Activated CD4-positive, alpha-beta T cell treated with anti-CD3 and anti-CD28 coated beads, Interleukin-2, amount 50 U/mL, for 48 hours (primary cell): ENCODE results near the gene MOSPD3.

Experiments
- DNase-seq, 2 experiments: peaks; one replicate each; pipeline ENCODE4 v3.0.0-alpha.2; 2020

The MOSPD3 gene

DNA sequence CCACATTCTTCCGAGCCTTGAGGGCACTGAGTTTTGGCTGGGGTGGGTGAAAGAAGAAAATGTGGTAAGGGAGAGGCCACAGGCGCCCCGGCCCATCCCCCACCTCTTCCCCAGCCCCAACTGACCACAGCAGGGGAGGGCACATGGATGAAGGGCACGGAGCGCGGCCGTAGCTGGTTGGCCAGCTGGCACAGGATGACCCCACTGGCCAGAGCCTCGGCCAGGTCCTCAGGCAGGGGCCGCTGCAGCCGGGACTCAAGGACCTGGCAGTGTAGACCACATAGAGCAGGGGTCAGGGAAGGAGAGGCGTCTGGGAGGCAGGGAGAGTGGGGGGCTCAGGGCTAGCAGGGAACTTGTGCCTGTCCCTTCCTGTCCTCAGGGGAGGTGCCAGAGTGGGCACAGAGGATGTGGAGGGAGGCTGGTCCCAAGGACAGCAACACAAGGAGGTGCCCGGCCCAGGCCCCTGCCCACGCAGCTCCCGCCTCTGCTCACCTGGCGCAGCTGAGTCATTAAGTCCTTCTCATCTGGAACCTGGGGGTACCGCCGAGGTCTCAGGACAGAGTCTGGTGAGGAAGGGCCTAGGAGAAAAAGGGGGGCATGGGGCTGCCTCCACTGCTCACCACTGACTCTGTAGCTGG is 36.5 kb upstream of the MOSPD3 start:
- DNase-seq = no peak

DNA sequence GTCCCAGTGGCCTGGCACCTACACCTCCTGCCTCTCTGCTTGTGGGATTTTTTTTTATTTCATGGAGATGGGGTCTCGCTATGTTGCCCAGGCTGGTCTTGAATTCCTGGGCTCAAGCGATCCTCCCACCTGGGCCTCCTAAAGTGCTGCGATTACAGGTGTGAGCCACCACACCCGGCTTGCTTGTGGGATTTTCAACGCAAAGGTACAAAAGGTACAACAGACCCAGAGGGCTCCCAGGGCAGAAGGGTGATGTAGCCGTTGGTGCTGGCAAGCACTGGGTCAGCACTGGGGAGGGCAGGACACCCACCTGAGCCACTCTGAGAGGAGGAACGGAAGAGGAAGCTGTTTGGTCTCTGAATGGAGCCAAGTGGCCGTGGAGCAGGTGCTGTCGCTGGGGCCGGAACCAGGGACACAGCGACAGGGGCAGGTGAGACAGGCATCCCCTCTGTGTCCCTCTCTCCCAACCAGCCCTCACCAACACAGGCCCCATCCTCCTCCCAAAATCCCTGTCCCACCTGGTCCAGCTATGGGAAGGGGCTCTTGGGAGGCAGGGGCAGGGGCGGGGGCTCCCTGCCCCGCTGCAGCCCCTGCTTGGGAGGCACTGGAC is 35.9 kb upstream of the MOSPD3 start:
- DNase-seq = no peak

DNA sequence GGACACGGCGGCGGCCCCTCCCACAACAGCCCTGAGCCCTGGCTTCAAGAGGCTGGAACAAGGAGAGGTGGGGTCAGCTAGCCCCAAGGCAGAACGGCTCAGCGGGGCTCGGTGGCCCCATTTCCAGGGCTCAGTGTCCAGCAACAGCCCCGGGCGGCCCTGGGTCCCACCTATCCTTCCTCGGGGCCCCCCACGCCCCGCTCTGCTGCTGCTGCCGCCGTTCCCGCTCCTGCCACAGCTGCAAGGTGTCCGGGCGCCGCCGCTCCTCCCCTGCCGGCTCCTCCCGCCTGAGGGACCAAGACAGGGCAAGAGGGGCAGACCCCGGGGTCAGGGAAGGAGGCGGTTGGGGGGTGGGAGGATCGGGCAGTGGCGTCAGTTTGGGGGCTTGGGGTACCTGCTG is 35.2 kb upstream of the MOSPD3 start:
- DNase-seq = no peak

DNA sequence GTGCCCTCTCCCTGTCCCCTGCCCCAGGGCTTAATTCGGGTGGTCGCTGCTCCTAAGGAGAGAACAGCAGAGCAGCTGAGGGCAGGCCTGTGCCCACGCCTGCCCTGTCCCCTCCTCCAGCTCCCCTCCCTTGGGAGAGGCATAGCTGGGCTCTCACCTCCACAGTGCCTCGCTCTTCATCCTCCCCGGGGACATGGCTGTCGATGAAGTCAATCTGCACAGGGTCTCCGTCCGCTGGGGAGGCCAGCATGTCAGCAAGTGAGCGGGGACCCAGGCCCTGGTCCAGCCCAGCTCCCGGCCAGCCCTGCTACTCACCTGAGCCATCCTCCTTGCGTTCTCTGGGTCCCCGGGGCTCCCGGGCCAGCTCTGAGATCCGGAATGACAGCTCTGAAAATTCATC is 34.8 kb upstream of the MOSPD3 start:
- no peak for DNase-seq

DNA sequence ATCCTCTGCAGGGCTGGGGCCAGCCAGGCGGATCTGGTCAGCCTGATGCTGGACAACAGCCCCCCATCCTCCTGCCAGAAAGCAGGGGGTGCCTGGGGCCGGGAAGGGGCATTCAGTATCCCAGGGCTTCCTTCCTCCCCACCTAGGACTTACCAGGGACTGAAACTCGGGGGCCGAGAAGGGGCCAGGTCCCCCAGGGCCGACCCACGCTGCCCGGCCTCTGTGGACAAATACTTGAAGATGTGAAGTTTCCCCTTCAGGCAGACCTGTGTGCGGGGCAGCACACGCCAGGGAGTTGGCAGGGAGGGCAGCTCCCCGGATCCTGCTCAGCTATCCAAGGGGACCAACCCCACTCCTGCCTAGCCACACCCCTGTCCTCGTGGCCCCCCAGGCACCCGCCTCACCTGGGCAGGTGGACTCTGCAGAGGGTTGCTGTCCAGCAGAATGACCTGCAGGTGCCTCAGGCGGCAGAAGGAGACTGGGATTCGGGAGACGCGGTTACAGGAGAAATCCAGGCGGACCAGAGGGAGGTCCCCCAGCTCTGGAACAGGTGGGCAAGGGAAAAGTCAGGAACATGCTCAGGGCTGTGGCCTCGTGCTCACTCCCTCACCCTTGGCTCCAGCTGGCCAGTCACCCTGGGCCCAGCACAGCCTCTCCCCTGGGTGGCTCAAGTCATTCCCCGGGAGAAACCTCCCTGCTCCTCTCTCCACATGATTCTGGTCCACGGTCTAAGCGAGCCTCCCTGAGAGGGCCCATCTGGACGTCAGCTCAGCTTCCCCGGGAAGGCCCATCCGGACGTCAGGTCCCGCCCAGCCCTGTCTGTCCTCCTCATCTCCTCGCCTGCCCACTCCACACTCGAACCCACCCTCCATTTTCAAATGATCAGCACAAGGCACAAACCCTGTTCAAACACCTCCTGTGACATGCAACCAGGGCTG is 33.8 kb upstream of the MOSPD3 start:
- no peak for DNase-seq

DNA sequence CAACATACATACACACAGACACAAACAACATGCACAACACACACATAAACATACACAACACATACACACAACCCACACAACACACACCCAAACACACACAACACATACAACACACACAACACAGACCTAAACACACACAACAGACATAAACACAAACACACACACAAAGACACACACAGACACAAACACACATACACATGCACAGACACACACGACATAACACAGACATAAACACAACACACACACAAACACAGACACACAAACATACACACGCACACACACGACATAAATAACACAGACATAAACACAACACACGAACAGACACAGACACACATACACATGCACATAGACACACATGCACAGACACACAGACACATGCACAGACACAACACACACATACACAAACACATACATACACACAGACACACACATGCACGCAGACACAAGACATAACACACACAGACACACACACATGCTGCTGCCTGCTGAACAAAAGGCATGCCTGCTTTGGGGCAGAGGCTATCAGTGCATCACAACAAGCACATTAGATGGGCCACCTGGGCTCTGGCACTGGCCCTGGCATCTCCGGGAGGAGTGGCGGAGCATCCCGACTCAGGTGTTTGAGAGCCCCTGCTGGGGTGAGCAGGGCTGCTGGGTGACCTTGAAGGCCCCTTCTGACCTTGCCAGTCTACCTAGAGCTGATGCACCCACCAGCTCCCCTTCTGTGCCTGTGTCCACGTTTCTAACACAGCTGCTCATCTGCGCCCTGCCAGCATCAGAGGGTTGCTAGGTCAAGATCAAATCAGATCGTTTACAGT is 31.7 kb upstream of the MOSPD3 start:
- no peak for DNase-seq

DNA sequence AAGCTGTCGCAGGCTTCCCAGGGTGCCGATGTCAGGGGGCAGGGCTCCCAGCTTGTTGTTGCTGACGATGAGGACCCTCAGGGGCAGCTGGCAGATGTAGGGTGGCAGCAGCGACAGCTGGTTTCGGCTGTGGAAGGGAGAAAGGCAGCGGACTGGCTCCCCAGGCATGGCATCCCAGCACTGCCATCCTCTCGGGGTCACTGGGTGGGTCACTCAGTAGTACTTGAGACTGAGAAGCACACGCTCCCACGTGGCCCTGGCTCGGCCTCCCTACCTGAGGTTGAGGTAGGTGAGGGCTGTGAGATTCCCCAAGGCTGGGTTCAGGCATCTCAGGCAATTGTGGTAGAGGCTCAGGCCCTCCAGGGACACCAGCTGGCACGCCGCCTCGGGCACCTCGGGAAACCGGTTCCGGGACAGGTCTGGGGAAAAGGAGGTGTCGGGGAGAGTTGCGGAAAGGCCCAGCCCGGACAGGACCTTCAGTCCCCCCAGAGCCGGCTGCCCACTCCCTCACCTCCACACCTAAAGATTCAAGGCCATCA is 30.2 kb upstream of the MOSPD3 start:
- DNase-seq = no peak

DNA sequence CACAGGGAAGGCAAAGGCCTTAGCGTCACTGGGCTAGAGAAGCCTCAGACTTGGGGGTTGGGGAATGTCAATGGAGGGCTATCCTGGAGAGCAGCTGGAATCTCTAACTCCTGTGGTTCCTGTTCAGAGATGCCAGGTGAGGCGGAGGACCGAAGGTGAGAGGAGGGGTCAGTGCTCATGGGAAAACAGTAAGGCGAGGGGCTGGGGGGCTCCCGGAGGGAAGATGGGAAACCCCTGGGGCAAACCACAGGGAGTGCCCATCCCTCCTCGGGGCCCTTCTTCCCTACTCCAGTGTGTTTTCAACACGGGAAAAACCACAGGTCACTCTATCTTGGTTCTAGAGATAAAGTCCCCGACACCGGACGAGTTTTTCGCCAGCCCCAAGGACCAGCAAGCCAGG is 29.7 kb upstream of the MOSPD3 start:
- DNase-seq = no peak

DNA sequence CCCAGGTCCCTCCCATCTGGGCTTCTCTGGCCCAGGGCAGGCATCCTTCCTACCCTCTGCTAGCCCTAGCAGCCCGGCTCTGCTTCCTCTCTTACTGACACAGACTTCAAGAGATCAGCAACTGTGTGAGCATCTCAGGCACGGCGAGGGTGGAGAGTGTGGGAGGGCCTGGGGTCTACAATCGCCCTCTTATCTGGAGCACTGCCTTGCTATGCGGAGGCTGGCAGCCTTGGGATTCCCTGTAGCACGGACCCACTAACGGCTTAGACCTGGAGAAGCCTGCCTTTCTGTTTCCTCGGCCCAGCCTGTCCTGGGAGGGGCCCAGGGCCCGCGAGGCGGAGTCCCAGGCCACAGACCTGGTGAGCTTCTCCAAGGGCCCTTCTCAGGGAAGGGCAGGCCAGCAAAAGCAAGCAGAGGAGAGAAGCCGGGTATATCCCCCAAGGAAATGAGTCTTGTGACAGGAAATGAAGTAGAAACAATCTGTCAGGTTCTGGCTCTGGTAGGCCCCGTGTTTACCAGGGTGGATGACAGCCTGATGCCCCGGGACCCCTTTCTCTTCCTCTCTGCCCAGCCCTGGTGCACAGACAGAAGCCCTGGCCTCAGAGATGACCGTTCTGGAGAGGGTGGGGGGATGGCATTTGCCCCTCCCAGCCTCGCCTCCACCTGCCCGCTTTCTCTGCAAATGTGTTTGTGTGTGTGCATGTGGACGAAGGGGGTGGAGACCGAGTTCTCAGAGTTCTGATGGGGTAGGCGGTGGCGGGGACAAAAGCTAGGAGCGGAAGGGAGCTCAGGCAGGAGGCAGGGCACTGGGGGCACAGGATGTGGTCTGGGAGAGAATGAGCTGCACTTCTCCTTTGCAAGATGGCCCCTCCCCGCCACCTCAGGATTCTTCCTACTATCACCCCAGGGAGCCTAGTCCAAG is 28.9 kb upstream of the MOSPD3 start:
- DNase-seq = peak; percentile 81 to 85

DNA sequence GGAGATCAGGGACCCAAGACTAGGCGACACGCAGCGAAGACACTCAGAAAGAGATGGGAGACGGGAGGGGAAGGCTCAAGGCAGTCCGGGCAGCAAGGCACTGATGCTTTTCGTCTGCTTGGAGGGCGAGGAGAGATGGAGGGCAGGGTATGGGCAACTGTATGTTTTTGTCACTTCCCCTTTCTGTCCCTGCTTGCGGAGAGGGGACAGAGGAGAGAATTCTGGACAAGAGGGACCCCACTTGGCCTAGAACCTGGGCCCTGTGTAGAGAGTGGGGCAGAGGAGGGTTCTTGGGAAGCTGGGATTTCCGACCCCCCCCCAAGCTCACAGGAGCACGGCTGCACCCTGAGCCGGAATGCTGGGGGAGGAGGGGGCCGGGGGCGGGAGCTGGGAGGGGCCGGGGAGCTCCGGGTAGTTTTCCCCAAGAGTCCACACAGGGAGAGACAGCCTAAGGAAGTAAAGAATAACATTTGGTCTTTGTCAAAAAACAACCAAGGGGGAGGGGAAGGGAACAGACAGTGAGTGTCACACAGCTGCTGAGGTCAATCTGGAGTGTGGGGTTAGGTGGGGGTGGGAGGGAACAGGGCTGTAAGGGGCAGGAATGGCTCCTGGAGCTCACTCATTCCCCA is 28.2 kb upstream of the MOSPD3 start:
- no peak for DNase-seq

DNA sequence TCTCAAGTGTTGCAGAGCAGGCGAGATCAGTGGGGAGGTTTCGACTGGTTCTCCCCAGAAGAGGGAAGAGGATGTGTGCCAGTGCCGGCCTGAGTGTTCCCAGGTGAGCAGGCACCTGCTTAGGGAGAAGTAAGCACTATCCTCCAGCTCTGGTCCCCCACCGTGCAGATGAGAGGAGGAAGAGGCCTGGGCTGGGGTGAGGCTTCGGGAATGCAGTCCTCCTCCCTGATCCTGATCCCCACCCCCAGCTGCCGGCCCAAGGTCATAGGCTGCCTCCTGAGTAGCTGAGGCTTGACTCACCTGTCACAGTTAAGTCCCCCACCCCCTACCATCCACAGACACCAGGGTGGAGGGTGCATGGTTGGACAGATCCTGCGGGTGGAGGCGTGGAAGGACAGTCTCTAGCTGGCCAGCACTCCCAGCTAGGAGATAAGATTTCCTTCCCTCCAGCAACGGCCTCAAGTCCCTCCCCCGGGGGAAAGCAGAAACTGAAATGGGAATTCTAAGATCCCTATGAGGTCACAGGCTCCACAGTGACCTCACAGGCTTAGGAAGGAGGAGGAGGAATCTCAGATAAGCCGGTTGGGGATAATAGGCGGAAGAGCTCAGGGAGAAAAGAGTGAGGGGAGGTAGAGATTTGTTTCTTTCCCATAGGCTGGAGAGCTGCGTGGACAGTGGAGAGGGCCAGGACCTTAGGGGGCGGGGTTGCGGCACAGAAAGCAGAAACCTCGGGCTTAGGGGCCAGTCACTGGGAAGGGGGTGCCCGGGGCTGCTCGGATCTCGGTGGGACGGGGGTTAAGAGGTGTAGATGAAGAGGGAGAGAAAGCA is 27.4 kb upstream of the MOSPD3 start:
- no peak for DNase-seq

DNA sequence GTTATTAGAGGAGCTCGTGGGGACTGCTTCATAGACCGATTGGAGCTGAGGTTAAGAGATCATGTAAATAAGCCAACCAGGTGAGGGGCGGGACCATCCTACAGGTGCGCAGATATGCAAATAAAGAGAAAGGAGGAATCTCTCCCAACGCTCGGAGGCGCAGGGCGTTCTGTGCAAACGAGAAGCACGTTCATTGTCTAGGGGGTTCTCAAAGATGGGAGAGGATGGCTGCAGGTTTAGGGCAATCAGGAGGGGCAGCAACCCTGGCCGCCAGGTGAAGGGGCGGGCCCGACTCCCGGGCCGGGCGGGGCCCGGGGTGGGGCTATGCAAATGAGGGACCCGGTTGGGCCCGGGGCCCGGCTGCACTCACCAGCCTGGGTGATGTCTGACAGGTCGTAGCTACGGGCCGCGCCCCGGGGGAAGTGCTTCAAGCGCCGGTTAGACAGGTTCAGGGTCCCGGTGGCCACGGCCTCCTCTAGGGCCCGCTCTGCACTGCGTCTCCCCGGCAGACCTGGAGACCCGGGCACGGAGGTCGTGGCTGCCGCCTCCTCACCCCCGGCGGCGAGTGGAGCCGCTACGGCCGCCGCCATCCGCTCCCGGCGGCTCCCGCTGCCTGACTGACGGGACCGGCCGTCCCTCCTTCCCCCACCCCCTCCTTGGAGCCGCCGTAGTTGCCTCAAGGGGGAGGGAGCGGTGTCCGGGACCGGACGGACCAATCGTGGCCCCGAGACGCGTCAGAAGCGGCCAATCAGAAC is 26.7 kb upstream of the MOSPD3 start, which contains the start of gene LRCH4:
Gene LRCH4, minus strand, starts transcription at position 619 of the 755 bp plus-strand sequence. Its CDS starts 29 bp downstream, at position 590.
- DNase-seq = peak; percentile 59 to 66

DNA sequence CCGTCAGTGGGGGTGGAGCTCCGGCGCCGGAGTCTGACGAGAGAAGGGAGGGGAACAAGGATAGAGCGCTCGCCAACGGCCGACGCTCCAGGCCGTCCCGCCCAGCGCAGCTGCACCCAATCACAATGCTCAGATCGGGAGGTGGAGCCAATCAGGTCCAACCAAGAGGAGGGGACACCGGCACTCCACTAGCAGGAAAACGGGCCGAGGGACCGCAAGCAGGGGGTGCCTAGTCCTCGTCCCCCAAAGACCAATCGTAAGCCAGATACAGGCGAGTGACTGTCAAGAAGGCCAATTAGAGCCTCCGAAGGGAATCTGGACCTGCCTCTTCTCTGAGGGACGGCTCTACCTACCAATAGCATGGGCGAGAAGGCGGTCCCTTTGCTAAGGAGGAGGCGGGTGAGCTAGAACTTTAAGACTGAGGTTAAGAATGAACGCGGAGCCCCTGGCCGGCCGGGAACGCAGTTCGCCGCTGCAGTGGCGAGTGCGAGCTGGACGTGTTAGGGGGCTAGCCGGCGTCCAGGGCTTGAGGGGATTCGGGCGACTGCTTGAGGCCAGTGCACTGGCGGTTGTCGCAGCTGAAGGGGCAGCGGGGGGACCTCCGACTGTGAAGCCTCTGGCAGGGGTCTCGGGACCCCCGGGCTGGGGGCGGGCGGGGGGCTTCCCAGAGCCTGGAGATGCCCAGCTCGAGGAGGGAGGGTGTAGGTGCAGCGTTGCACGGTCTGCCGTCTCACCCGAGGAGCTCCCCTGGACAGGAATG is 25.9 kb upstream of the MOSPD3 start, which contains the start of gene FBXO24:
Gene FBXO24, plus strand, starts transcription at position 63 of the 760 bp plus-strand sequence. Its CDS starts 298 bp downstream, at position 361.
- DNase-seq = peak; percentile 99 to 100

DNA sequence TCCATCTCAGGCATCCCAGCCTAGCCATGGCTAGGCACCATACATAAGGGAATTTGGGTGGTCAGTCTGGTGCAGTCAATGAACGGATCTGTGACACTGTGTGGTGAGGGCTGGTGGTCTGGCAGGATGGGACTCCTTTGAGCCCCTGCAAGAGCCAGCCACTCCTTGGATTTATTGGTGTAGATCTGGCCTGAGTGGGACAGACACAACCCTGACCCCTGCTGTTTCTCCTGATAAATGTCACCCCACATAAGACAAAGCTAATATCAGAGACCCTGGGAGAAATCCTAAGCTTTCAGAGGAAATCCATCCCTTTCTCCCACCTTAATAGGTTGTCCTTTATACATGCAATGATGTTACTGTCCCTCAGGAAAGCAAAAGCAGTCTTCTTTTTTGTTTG is 23.9 kb upstream of the MOSPD3 start:
- no peak for DNase-seq

DNA sequence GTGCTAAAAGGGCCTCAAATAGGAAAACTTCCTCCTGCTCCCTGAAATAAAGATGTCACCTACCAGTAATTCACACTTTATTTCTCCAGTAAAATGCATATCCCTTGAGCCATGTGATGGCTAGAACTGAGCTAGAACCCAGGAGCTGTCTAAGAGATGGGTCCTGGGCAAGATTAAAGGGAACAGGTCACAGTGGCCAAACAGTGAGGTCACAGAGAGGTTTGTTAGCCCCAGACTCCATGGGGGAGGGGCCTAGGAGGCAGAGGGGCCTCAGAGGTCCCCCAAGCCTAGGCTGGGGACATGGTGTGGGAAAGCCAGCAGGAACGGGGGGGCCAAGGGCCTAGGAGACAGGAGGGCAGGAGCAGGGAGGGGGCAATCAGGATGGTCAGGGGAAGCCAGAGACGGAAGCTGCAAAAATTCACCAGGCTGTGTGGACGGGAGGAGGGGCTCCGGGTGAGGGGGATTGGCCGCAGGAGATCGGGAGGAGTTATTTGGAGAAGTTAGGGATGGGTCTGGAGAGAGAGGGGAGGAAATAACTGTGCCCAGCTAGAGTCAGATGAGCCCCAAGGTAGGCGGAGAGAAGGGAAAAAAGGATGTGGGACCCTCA is 22.9 kb upstream of the MOSPD3 start:
- no peak for DNase-seq

DNA sequence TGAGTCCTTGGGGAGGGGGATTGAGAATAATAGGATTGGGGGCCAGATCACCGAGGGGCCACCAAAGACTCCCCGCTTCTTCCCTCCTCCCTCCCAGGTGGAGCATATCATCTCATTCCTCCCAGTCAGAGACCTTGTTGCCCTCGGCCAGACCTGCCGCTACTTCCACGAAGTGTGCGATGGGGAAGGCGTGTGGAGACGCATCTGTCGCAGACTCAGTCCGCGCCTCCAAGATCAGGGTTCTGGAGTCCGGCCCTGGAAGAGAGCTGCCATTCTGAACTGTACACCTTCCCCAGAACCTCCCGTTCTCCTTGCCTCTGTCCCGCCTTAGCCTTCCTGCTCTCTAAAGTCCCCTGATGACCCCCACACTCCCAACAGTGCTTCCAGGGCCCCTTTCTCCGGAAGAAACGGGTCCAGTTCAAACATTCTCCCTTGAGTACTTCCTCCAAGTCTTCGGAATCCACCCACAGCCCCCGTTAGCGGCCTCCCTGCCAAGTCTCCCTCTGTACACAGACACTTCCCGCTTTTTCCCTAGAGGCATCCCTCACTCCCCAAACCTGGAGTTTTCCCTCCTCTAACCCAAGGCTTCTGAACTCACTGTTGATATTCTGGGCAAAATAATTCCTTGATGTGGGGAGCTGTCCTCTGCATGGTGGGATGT is 22.1 kb upstream of the MOSPD3 start:
- no peak for DNase-seq

DNA sequence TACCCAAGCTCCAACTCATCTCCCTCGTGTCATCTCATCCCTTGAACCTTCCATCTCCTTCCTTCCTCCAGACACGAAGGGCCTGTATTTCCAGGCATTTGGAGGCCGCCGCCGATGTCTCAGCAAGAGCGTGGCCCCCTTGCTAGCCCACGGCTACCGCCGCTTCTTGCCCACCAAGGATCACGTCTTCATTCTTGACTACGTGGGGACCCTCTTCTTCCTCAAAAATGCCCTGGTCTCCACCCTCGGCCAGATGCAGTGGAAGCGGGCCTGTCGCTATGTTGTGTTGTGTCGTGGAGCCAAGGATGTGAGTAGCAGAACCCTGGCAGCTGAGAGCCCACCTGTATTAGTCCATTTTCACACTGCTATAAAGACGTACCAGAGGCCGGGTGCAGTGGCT is 20.7 kb upstream of the MOSPD3 start:
- no peak for DNase-seq
